HG03354 (cell line): ENCODE data around the gene RSPH9.
A peak's percentile ranks its signal among the peaks of the same experiment; 100 is the strongest.

Experiments
- ATAC-seq: cut with Tn5 transposase; IDR thresholded peaks from one replicate; pipeline ENCODE4 v1.9.1; 2021; ENCODE audit warnings: mild to moderate bottlenecking; ENCODE audit not compliant: unreplicated experiment, poor library complexity, severe bottlenecking

RSPH9 gene

GRCh38 chr6:43666196-43666920, 21.5 kb downstream of the RSPH9 start:
- no peak for ATAC-seq

- peak; percentile 49 for ATAC-seq
These were observed 22.7 kb downstream of the RSPH9 start for GRCh38 chr6:43667245-43668150.

GRCh38 chr6:43668151-43669028, 23.6 kb downstream of the RSPH9 start:
- ATAC-seq: peak; percentile 57

GRCh38 chr6:43669050-43669921, 24.4 kb downstream of the RSPH9 start:
- ATAC-seq: no peak

GRCh38 chr6:43669922-43670622, 25.2 kb downstream of the RSPH9 start:
- no peak for ATAC-seq

GRCh38 chr6:43670623-43670986, 25.8 kb downstream of the RSPH9 start:
- ATAC-seq: no peak

GRCh38 chr6:43671011-43671800, 26.4 kb downstream of the RSPH9 start:
- ATAC-seq: no peak

- no peak for ATAC-seq
These were observed 27.2 kb downstream of the RSPH9 start for GRCh38 chr6:43671801-43672690.

GRCh38 chr6:43673444-43674084, 28.7 kb downstream of the RSPH9 start:
- no peak for ATAC-seq

GRCh38 chr6:43674291-43674690, 29.5 kb downstream of the RSPH9 start:
- ATAC-seq: no peak

- ATAC-seq: no peak
These were observed 30.1 kb downstream of the RSPH9 start for GRCh38 chr6:43674921-43675320.

- ATAC-seq: no peak
These were observed 32.2 kb downstream of the RSPH9 start for GRCh38 chr6:43676962-43677606.

GRCh38 chr6:43677759-43678158, 32.9 kb downstream of the RSPH9 start:
- ATAC-seq: no peak

GRCh38 chr6:43678341-43678740, 33.5 kb downstream of the RSPH9 start:
- no peak for ATAC-seq

- no peak for ATAC-seq
These were observed 34.2 kb downstream of the RSPH9 start for GRCh38 chr6:43679057-43679456.
